Measurements from ENCODE around the gene FARP2.

FARP2 gene

DNA sequence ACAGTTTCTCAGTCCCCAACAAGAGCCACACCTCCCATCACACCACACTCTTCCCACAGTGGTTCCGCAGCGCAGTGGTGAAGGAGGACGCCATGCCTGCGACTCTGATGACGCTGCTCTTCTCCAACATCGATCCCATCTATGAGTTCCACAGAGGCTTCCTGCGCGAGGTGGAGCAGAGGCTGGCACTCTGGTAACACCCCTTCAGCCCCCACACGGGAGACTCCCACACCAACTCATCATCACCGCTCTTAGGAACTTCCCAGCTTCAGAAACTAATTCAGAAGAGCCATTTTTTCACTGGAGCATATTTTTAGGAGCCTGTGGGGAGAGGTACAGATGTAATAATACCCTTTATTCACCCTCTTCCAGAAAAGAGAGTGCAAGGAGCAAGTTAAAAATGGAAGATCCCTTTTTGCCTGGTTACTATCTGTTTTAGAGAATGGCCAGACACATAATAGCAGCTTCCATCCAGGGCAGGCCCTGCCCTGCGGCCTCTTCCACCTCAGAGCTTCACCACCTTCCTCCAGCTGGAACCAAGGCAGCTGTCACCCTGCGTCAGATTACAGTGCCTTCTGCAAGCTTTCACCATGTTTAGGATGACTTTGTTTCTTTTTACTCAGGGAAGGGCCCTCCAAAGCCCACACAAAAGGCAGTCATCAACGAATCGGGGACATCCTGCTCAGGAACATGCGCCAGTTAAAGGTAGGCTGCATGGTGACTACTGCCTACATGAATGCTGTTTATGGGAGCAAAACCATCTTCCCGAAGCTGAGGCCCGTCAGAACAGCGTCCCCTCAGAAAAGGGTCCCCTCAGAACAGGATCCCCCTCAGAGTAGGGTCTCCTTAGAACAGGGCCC, 107.4 kb downstream of the FARP2 start:
- H3K4me3 ChIP-seq (ENCODE audit: control insufficient read depth, low read depth, low read length) = no peak overlapping the region
- TF ChIP-seq, protein P1, sequence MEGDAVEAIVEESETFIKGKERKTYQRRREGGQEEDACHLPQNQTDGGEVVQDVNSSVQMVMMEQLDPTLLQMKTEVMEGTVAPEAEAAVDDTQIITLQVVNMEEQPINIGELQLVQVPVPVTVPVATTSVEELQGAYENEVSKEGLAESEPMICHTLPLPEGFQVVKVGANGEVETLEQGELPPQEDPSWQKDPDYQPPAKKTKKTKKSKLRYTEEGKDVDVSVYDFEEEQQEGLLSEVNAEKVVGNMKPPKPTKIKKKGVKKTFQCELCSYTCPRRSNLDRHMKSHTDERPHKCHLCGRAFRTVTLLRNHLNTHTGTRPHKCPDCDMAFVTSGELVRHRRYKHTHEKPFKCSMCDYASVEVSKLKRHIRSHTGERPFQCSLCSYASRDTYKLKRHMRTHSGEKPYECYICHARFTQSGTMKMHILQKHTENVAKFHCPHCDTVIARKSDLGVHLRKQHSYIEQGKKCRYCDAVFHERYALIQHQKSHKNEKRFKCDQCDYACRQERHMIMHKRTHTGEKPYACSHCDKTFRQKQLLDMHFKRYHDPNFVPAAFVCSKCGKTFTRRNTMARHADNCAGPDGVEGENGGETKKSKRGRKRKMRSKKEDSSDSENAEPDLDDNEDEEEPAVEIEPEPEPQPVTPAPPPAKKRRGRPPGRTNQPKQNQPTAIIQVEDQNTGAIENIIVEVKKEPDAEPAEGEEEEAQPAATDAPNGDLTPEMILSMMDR (conservative IDR thresholded peaks at IDR 0.05; ENCODE audit: control insufficient read depth, insufficient read depth, low read depth, low read length) = no peak
- no peak for DNase-seq (ENCODE audit: low read depth)

DNA sequence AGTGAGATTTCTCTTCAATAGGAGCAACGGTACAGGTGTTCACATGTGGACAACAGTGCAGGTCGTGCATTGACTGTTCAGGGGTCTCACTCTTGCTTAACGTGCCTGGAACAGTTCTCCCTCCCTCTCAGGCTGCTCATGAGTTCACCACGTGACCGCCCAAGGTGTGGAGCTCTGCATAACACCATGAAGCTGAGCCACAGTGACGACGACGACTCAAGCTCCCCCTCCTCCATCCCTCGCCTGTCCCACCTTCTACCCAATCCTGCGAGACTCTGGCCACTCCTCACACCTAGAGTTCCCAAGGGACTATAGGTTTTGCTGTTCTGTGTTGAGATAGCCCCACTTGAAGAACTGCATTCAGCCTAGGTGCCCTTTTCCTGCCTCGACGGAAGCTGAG, 109.5 kb downstream of the FARP2 start:
- H3K4me3 ChIP-seq (ENCODE audit: control insufficient read depth, low read depth, low read length) = no peak overlapping the region
- TF ChIP-seq, protein P1 (conservative IDR thresholded peaks at IDR 0.05; ENCODE audit: control insufficient read depth, insufficient read depth, low read depth, low read length) = no peak
- no peak for DNase-seq (ENCODE audit: low read depth)

DNA sequence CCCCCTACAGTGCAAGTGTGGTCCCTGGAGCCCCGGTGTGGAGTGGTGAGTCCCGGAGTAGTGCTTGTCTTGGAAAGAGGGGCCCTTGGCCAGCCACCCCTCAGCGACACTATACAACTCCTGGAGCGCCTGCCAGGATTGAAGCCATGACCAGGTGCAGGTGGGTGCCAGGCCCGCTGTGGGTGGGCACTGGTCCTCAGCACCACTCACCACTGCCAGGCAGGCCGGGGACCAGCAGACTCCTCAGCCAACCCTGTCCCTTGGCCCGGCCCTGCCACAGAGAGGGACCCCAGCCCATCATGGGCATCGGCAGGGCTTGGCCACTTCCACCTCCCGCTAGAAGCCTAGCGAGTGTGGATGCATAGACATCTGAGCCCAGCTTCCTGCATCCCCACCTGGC, 110.1 kb downstream of the FARP2 start:
- no peak for DNase-seq (ENCODE audit: low read depth)
- H3K4me3 ChIP-seq (ENCODE audit: control insufficient read depth, low read depth, low read length) = no peak overlapping the region
- TF ChIP-seq, protein P1 (conservative IDR thresholded peaks at IDR 0.05; ENCODE audit: control insufficient read depth, insufficient read depth, low read depth, low read length) = no peak

DNA sequence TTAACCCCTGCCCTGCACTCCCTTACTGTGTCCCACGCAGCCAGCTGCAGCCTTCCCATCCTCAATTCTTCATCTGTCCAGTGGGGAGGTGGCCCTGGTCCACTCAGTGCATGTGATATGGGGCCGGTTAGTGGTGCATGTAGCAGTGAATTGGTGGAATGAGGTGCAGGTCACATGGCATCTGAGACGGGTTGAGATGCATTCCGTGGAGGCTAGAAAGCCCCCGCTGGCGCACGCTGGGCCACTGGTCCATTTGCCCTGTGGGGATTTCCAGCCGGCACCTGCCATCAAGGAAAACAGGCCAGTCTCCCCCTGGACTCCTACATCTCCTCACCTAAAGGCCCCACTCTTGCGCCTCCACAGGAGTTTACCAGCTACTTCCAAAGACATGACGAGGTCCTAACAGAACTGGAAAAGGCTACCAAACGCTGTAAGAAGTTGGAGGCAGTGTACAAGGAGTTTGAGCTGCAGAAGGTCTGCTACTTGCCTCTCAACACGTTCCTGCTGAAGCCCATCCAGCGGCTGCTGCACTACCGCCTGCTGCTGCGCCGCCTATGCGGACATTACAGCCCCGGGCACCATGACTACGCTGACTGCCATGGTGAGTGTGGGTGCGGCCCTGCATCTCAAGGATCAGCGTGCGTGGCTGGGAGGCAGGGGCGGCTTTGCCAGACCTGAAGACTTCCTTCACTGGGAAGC, 111.8 kb downstream of the FARP2 start:
- TF ChIP-seq, protein P1 (conservative IDR thresholded peaks at IDR 0.05; ENCODE audit: control insufficient read depth, insufficient read depth, low read depth, low read length) = no peak
- DNase-seq (ENCODE audit: low read depth) = no peak
- no peak overlapping the region for H3K4me3 ChIP-seq (ENCODE audit: control insufficient read depth, low read depth, low read length)

DNA sequence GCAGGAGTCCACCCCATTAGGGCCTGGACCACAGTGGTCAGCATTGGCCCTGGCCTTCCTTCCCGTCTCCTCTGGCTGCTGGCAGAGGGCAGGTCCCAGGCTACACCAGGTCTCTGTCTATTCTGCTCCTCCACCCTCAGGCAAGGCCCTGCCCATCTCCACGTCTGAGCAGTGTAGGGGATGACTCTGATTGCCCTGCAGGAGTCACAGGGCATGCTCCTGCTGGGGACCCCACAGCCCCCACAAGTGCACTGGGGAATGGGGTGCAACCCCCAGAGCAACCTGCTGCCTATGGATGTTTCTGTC, 112.3 kb downstream of the FARP2 start:
- no peak for DNase-seq (ENCODE audit: low read depth)
- no peak overlapping the region for H3K4me3 ChIP-seq (ENCODE audit: control insufficient read depth, low read depth, low read length)
- TF ChIP-seq, protein P1 (conservative IDR thresholded peaks at IDR 0.05; ENCODE audit: control insufficient read depth, insufficient read depth, low read depth, low read length) = no peak

DNA sequence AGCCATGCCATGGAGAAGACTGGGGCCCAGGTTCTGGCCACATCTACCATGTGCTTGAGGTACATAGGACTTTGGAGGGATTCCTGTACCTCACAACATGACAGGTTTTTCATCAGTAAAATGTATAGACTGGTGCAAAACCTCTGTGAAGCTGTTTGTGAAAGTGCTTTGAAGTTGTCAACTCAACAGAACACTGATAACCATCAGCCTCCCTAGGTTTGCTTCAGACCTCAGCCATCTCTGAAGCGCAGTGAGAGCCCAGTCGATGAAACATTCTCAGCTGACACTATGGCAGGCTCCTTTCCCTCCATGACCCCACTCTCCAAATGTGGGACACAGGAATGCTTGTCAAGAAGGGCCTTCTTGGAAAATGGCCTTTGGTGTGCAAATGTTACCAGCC, 113.7 kb downstream of the FARP2 start:
- DNase-seq (ENCODE audit: low read depth) = no peak
- TF ChIP-seq, protein P1 (conservative IDR thresholded peaks at IDR 0.05; ENCODE audit: control insufficient read depth, insufficient read depth, low read depth, low read length) = no peak
- no peak overlapping the region for H3K4me3 ChIP-seq (ENCODE audit: control insufficient read depth, low read depth, low read length)

Data from fibroblast of mammary gland (primary cell).